Activated gamma-delta T cell (primary cell): ENCODE measurements around the gene ZIC1.

Experiments used
- DNase-seq: peaks from one replicate; lab custom pipeline; 2025; lab: John Stamatoyannopoulos, UW

Gene ZIC1

DNA sequence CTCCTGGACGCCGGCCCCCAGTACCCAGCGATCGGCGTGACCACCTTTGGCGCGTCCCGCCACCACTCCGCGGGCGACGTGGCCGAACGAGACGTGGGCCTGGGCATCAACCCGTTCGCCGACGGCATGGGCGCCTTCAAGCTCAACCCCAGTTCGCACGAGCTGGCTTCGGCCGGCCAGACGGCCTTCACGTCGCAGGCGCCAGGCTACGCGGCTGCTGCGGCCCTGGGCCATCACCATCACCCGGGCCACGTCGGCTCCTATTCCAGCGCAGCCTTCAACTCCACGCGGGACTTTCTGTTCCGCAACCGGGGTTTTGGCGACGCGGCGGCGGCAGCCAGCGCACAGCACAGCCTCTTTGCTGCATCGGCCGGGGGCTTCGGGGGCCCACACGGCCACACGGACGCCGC is 956 bp downstream of the ZIC1 start:
- DNase-seq = no peak

- DNase-seq = no peak
These were observed 1.5 kb downstream of the ZIC1 start for GRCh38 chr3:147410526-147411237.

DNA sequence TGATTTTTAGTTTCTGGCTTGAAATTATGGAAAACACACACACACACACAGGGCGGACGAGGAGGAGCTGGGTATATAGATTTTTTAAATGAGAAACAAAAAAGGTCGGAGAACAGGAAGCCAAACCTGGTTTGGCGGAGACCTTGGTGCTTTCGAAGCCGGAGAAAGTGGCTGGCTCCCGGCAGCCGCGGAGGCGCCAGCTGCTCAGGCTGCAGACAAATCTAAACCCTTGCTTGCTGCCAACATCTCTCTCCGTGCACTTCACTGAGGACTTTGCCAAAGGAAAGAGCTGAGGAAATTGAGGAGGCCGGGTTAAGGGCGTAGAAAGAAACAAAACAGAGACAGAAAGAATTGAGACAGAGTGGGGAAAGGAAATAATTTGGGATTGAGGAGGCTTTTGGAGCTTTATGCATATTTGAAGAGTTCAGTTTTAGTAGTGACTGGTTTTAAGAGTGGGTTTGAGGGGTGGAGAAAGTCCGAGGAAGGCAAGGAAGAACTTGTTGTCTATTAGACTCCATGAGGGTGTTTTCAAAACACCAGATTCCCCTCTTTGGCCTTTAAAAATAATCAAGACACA is 2.2 kb downstream of the ZIC1 start:
- no peak for DNase-seq

- DNase-seq = no peak
These were observed 2.7 kb downstream of the ZIC1 start for GRCh38 chr3:147411815-147412241.

GRCh38 chr3:147412261-147412916 is 3.2 kb downstream of the ZIC1 start:
- no peak for DNase-seq

DNA sequence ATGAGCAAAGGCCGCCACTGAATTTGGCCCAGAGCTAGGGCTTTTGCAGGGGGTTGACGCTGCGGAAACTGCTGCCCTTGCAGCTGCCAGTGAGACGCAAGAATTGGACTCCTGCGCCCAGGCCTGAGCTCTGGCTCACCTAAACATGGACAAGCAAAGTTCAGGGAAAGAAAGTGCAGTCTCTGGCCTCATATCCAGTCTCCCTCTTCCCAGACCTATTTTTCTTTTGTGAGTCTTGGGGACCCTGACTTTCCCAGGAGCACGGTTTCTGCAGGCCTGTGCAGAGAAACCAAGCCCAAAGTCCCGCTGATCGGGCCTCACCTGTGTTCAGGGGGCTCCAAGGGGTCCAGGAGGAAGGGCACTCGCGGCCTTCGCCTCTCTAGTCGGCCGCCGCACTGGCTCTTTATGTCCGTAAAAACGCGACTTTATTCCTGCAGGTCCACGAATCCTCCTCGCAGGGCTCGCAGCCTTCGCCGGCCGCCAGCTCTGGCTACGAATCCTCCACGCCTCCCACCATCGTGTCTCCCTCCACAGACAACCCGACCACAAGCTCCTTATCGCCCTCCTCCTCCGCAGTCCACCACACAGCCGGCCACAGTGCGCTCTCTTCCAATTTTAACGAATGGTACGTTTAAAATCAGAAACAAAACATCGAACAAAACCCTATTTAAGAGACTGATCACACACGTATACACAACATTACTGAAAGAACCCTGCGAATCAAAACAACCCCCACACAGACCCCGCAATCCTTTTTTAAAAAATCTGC is 3.9 kb downstream of the ZIC1 start:
- DNase-seq = no peak

DNA sequence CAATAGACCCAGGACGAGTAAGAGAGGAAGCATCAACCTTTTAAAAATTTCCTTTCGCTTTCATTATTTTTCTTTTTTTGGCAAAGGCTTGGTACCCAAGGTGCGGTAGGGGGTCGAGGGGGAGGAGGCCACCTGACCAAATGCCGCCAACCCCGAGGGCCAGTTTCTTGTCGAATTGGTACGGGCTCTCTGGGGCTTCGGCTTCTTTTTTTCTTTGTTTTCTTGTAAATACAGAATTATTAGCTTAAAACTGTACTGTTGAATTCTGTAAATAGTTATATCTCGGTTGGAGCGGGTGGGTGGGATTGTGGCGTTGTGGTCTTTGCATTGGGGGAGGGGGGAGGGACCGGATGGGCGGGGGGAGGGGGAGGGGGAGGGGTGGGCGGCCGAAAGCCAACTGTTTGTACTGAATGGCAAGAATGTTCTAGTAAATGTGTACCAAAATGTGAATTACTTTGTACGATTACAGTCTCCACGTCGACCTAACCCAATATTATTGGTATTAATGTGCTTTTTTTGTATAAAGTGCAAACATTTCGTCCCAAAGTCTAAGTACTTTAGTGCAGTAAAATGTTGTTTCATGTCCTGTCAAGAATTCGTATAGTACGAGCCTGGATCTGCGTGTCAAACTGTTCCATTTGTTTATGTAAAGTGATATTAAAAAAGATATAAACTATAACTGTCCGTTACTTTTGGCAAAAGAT is 4.7 kb downstream of the ZIC1 start:
- no peak for DNase-seq

- no peak for DNase-seq
These were observed 5.4 kb downstream of the ZIC1 start for GRCh38 chr3:147414390-147415138.

- DNase-seq = no peak
These were observed 6.1 kb downstream of the ZIC1 start for GRCh38 chr3:147415286-147415685.

- DNase-seq = no peak
These were observed 6.7 kb downstream of the ZIC1 start for GRCh38 chr3:147415874-147416273.

DNA sequence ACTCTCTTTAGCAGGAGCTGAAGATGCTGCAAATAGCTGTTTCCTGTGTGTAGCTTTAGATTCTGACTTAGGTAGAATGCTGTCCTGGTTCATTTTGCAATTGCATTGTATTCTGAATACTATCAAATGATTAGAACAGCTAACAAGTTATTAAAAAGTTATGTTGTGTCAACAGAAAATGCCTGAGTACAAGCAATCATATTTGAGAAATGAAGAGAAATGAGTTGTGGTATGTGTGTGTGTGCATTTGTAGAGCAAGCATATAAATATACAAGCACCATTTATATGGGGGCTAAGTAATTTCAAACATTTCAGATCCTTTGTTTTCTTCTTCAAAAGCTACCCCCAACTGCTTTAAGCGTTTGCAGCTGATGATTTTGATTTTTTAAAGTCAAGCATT is 7.8 kb downstream of the ZIC1 start:
- DNase-seq = no peak

- DNase-seq = no peak
These were observed 8.6 kb downstream of the ZIC1 start for GRCh38 chr3:147417551-147418295.

GRCh38 chr3:147418371-147418781 is 9.2 kb downstream of the ZIC1 start:
- no peak for DNase-seq

GRCh38 chr3:147418808-147419701 is 9.9 kb downstream of the ZIC1 start:
- DNase-seq = no peak

- no peak for DNase-seq
These were observed 10.6 kb downstream of the ZIC1 start for GRCh38 chr3:147419781-147420224.

DNA sequence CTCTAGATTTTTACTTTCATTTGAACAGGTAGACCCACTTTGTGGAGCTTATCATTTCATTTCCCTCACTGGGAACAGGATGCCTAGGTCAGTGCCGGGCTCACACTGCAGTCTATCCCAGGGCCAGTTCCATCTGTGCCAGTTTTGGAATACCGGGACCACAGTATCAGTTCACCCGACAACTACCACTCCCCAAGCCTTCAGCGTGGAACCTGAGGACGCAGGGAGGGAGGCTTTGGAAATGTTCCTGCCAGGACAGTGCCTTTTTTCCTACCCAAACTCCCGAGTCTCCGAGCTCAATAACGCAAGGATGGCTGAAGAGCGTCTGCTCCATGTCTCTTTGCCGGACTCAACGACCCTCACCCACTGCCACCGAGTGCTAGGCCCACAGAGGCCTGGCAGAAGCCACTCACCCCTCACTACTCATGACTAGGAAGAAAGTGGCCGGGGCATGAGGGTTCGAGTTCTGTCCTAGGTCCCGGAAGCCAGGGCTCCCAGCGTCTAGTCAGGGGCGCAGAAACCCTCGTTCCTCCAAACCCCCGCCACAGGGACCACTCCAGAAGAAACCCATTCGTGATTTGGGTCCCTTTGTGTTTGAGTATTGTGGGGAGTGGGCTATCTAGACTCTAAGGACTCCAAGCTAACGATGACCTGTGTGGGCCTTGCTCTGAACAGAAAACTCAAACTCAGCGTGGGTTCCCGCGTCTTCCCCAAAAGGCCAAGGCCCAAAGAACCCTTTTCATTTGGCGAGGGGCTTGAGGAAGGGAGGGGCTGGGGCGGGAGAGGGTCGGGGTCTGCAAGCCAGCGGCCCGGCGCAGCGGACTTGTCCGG is 11.4 kb downstream of the ZIC1 start:
- no peak for DNase-seq

DNA sequence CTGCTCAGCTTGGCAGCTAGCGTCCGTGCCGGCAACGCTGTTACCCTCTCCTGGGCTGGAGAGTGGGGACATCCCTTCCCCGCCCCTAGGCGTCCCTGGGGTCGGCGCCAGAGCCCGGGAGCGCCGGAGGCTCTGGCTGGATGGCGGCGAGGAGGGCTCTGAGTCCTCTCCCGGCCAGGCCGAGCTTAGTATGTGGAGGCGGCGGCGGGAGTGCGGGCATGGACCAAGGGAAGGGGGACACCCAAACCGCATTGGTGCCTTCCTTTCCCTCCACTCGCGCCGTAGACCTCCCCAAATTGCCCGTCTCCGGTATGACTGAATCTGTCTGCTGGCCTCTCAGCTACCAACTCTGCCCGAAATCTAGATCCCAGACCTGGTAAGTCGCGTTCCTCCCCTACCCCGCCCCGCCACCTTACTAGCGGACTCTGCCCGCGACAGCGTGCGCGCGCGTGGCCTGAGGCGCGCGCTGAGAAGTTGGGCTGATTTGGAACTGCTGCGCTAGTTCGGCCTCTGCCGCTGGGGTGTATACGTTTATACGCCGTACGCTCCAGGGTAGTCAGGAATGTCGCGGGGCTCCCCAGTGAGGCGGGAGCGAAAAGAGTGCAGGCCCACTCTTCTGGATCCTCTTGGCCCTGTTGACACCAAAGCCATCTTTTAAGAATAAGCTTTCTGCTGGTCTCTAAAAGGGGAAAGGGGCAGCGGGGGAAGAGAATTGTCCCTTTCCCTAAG is 12.2 kb downstream of the ZIC1 start:
- no peak for DNase-seq

DNA sequence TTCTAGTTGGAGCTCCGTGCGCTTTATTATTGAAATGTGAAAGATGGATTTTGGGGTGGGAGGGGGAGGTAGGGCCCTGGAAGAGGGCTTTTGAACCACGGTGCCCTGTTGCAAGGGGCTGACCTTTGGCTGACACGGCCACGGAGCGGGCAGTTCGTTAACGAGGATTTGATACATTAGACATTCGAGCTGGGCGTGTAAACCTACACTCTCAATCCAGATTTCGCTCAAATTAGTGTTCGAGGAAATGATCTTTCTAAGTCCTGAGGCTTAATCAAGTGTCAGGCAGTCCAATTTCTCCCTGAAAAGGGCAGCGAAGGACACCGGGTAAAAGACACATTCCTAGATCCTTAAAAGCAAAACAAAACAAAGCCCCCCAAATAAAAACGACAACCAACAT is 13.0 kb downstream of the ZIC1 start:
- DNase-seq = no peak
